GM19395 (cell line): ENCODE results near the gene TBXA2R.
"Not testable (repeated sequence)": the region's sequence is repeated elsewhere in the genome, so short reads cannot be mapped to it uniquely, and the experiment has no call there.

Experiments used
- ATAC-seq: cut with Tn5 transposase; IDR thresholded peaks from one replicate; pipeline ENCODE4 v1.9.1; 2021; ENCODE audit warnings: mild to moderate bottlenecking, moderate library complexity; ENCODE audit not compliant: unreplicated experiment

The TBXA2R gene

GRCh38 chr19:3606690-3607289 lies at the start of gene TBXA2R:
TSS of gene TBXA2R (minus strand) at chr19:3606875. CDS start at chr19:3600634, 6,241 bp downstream.
- no peak for ATAC-seq

GRCh38 chr19:3656073-3656746 lies 49.5 kb upstream of the TBXA2R start:
- no peak for ATAC-seq

GRCh38 chr19:3655402-3656072 lies 48.9 kb upstream of the TBXA2R start:
- no peak for ATAC-seq

- ATAC-seq, result no peak
Observed at GRCh38 chr19:3653865-3654513, 47.3 kb upstream of the TBXA2R start.

- no peak for ATAC-seq
Observed at GRCh38 chr19:3653081-3653795, 46.6 kb upstream of the TBXA2R start.

GRCh38 chr19:3652422-3652821 lies 45.7 kb upstream of the TBXA2R start:
- no peak for ATAC-seq

GRCh38 chr19:3651684-3652083 lies 45.0 kb upstream of the TBXA2R start:
- ATAC-seq, result no peak

- ATAC-seq, result no peak
Observed at GRCh38 chr19:3649888-3650287, 43.2 kb upstream of the TBXA2R start.

- no peak for ATAC-seq
Observed at GRCh38 chr19:3648037-3648905, 41.6 kb upstream of the TBXA2R start.

GRCh38 chr19:3647102-3647501 lies 40.4 kb upstream of the TBXA2R start:
- ATAC-seq, result not testable (repeated sequence)

GRCh38 chr19:3646336-3647092 lies 39.8 kb upstream of the TBXA2R start:
- ATAC-seq, result no peak

- no peak for ATAC-seq
Observed at GRCh38 chr19:3645726-3646125, 39.1 kb upstream of the TBXA2R start.

GRCh38 chr19:3645067-3645396 lies 38.4 kb upstream of the TBXA2R start:
- ATAC-seq, result no peak

- ATAC-seq, result no peak
Observed at GRCh38 chr19:3644351-3645066, 37.8 kb upstream of the TBXA2R start.

- ATAC-seq, result no peak
Observed at GRCh38 chr19:3643674-3644313, 37.1 kb upstream of the TBXA2R start.

GRCh38 chr19:3642987-3643673 lies 36.5 kb upstream of the TBXA2R start:
- ATAC-seq, result no peak

GRCh38 chr19:3642296-3642695 lies 35.6 kb upstream of the TBXA2R start:
- no peak for ATAC-seq
